Ovary (tissue), 9 donors: ENCODE results near the gene MYH6. TPM values are rescaled to one million over a fixed set of nuclear protein-coding genes. Genes with fewer than 3 reads are reported as not detected.

Source experiments
- DNase-seq, 5 donors: peaks; one replicate each; pipeline ENCODE4 v3.0.0-alpha.2; 2019 to 2020
- H3K27ac ChIP-seq, 2 donors: fragments of 200-600 bp; one replicate each; pipeline versions ENCODE4 v1.5.1 to v1.8.0; 2019 to 2022
- H3K27me3 ChIP-seq: fragments of 200-600 bp; one replicate; pipeline ENCODE4 v1.8.0; 2022
- H3K36me3 ChIP-seq: fragments of 200-600 bp; sonication (generic); one replicate; pipeline ENCODE4 v1.5.1; 2019
- H3K4me1 ChIP-seq: one replicate; pipeline ENCODE4 v1.8.1; 2013; ENCODE audit warnings: mild to moderate bottlenecking, moderate library complexity; ENCODE audit not compliant: insufficient read depth
- H3K4me3 ChIP-seq: fragments of 200-600 bp; sonication (generic); one replicate; pipeline ENCODE4 v1.5.1; 2017
- H3K9me3 ChIP-seq, 2 donors: fragments of 200-600 bp in 1 of 2; sonication (generic) in 1 of 2; one replicate each; pipeline versions ENCODE4 v1.5.1 to v1.8.1; 2013 to 2019; ENCODE audit warnings: mild to moderate bottlenecking in 1 of 2, moderate library complexity in 1 of 2
- CTCF ChIP-seq, 3 donors: fragments of 450-650 bp in 2 of 3; fragments of 200-600 bp in 1 of 3; IDR thresholded peaks; one replicate each; pipeline versions ENCODE4 v1.5.1 to v1.8.0; 2016 to 2022; ENCODE audit warnings: antibody characterized with exemption in 3 of 3, mild to moderate bottlenecking in 1 of 3
- EP300 ChIP-seq: sonication (generic); formaldehyde crosslinking; IDR thresholded peaks from one replicate; pipeline ENCODE4 v1.6.1; 2017; ENCODE audit warnings: antibody characterized with exemption
- POLR2A ChIP-seq: fragments of 450-650 bp; IDR thresholded peaks from one replicate; pipeline ENCODE4 v1.6.1; 2017; ENCODE audit warnings: antibody characterized with exemption, mild to moderate bottlenecking, moderate library complexity
- WGBS, 3 donors: extraction: QIAGEN DNeasy Blood & Tissue Kit in 1 of 3; methylation state at CpG; one replicate each; pipeline versions ENCODE4 v1.1.5 to v1.1.7; 2013 to 2017; 5-methylcytosine and 5-hydroxymethylcytosine counted together
- intact Hi-C, 4 donors: fragments of 100-400 bp; cut with DNase I; formaldehyde crosslinking; loops; one replicate each; pipeline versions ENCODE4 v1.11.0 to v1.15.1; 2022 to 2023
- polyA plus RNA-seq, 2 donors: library from polyadenylated mRNA; stranded (reverse); fragments of 200-250 nt in 1 of 2; fragments of 350-450 nt in 1 of 2; fragmentation: Illumina TruSeq in 1 of 2; extraction: RNeasy Lipid Tissue Mini Kit (QIAGEN cat#74804) in 1 of 2; gene quantifications; one replicate each; pipeline ENCODE4 v1.2.3, GENCODE V29; 2013 to 2014
- total RNA-seq, 7 donors: library from RNA; depleted of rRNA in 2 of 7; stranded (reverse); fragments of >200 nt in 2 of 7; fragmentation: NEBNext Ultra II Directional in 3 of 7; extraction: Animal tissue kit (Norgen Biotek cat#: 25700) in 3 of 7; gene quantifications; one replicate each; pipeline versions ENCODE4 v1.1.0 to v1.2.4, GENCODE V29; 2016 to 2023
- donor health status: DM: no; HTN: no; CAD: no; lungs with moderate emphysema.
- donor health status: DM: no; HTN: no; CAD: no.
- donor health status: Bipolar disorder and iron deficiency.
- donor health status: DM: yes; HTN: yes; CAD: no.
- donor health status: DM: no; HTN: no; CAD: no.
- donor health status: DM: yes; HTN: yes; CAD: no.

The MYH6 gene
- total and polyA plus RNA-seq, 9 donors, result 0.07 to 1.1 (median 0.50) TPM; not detected in 4

DNA sequence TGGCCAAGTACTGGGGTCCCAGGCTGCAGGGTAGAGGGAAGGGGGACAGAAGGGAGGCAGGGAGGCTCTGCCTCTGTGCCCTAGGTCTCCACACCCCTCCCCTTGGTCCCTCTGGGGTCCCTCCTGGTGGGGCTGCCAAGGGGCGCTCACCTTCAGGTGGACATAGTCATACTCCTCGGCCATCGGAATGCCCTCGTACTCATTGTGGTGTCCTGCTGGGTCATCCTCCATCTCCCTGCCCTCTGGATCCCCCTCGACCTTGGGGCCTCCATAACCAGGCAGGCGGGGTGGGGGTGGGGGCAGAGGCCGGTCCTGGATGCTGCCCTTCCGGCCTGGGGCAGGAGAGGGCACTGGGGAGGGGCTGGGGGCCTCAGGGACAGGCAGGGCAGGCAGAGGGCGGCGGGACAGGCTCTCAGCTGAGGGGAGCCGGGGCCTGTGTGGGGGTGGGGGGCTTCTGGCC is 48.9 kb downstream of the MYH6 start:
- no peaks in the 10 kb centered on the region for H3K4me1 ChIP-seq
- H3K4me3 ChIP-seq, result no peak overlapping the region
- TF ChIP-seq CTCF (IDR thresholded peaks at IDR 0.05) (no peak), EP300 (no peak), POLR2A (no peak)
- WGBS, 3 donors, result 73 to 80% (median 80%) methylated on average over 11 of the region's 11 CpGs
- H3K36me3 ChIP-seq, result no peaks in the 10 kb centered on the region
- H3K27ac ChIP-seq, result no peak overlapping the region
- no peaks in the 10 kb centered on the region for H3K9me3 ChIP-seq
- DNase-seq, result no peak
- no peaks in the 10 kb centered on the region for H3K27me3 ChIP-seq
- intact Hi-C loops, result no loop called here

GRCh38 chr14:23358553-23359166 is 49.4 kb downstream of the MYH6 start:
- no peak overlapping the region for H3K27ac ChIP-seq
- H3K4me3 ChIP-seq, result no peak overlapping the region
- H3K4me1 ChIP-seq, result no peaks in the 10 kb centered on the region
- no peak for TF ChIP-seq EP300
- TF ChIP-seq POLR2A, result no peak
- no peak for TF ChIP-seq CTCF (IDR thresholded peaks at IDR 0.05)
- no peaks in the 10 kb centered on the region for H3K27me3 ChIP-seq
- no peak for DNase-seq
- H3K36me3 ChIP-seq, result no peaks in the 10 kb centered on the region
- intact Hi-C loops, result no loop called here
- H3K9me3 ChIP-seq, result no peaks in the 10 kb centered on the region
- 64 to 73% (median 69%) methylated on average over 12 of the region's 12 CpGs for WGBS, 3 donors

- no peaks in the 10 kb centered on the region for H3K9me3 ChIP-seq
- no peaks in the 10 kb centered on the region for H3K4me1 ChIP-seq
- no peaks in the 10 kb centered on the region for H3K36me3 ChIP-seq
- H3K27me3 ChIP-seq, result no peaks in the 10 kb centered on the region
- intact Hi-C loops, result no loop called here
- no peak for DNase-seq
- H3K27ac ChIP-seq, result no peak overlapping the region
- TF ChIP-seq POLR2A (no peak), CTCF (IDR thresholded peaks at IDR 0.05) (no peak), EP300 (no peak)
- no peak overlapping the region for H3K4me3 ChIP-seq
- 53 to 59% (median 58%) methylated on average over 3 of the region's 3 CpGs for WGBS, 3 donors
These were observed 50.0 kb downstream of the MYH6 start for GRCh38 chr14:23358042-23358441.

- Histone ChIP-seq H3K36me3 (no peaks in the 10 kb centered on the region), H3K4me3 (no peak overlapping the region), H3K27ac (no peak overlapping the region), H3K4me1 (no peaks in the 10 kb centered on the region), H3K27me3 (no peaks in the 10 kb centered on the region), H3K9me3 (no peaks in the 10 kb centered on the region)
- no peak for DNase-seq
- TF ChIP-seq POLR2A, result no peak
- TF ChIP-seq EP300, result no peak
- no peak for TF ChIP-seq CTCF (IDR thresholded peaks at IDR 0.05)
- intact Hi-C loops, result no loop called here
- WGBS, 3 donors, result 77 to 87% (median 80%) methylated on average over 8 of the region's 8 CpGs
These were observed 50.8 kb downstream of the MYH6 start for GRCh38 chr14:23357261-23357660.
